Gastrocnemius medialis (tissue), 4 donors: ENCODE measurements around the gene OPRL1. TPM values are rescaled to one million over a fixed set of nuclear protein-coding genes. Genes with fewer than 3 reads are reported as not detected.

Source experiments
- ATAC-seq, 2 donors: fragments of 150-250 bp; one replicate each; pipeline ENCODE4 v1.9.1; 2016
- DNase-seq, 2 donors: peaks; one replicate each; pipeline ENCODE4 v3.0.0-alpha.2; 2019
- H3K27ac ChIP-seq, 4 donors: fragments of 200-600 bp; sonication (generic); 1 replicate in 1 of 4; 2 replicates in 3 of 4; pipeline ENCODE4 v1.5.1; 2016 to 2018; ENCODE audit warnings: mild to moderate bottlenecking in 2 of 4, moderate library complexity in 1 of 4
- H3K27me3 ChIP-seq, 3 donors: fragments of 200-600 bp; sonication (generic) in 2 of 3; 1 replicate in 1 of 3; 2 replicates in 2 of 3; pipeline versions ENCODE4 v1.5.1 to v1.6.0; 2016 to 2019; ENCODE audit warnings: mild to moderate bottlenecking in 1 of 3, moderate library complexity in 1 of 3
- H3K36me3 ChIP-seq, 2 donors: fragments of 200-600 bp; sonication (generic) in 1 of 2; one replicate each; pipeline ENCODE4 v1.5.1; 2017 to 2018
- H3K4me1 ChIP-seq, 2 donors: fragments of 200-600 bp; sonication (generic) in 1 of 2; one replicate each; pipeline ENCODE4 v1.5.1; 2016 to 2017; ENCODE audit warnings: mild to moderate bottlenecking in 2 of 2
- H3K4me3 ChIP-seq, 4 donors: fragments of 200-600 bp; sonication (generic) in 3 of 4; 1 replicate in 1 of 4; 2 replicates in 3 of 4; pipeline ENCODE4 v1.5.1; 2016 to 2019; ENCODE audit warnings: mild to moderate bottlenecking in 2 of 4
- H3K9me3 ChIP-seq, 3 donors: fragments of 200-600 bp; sonication (generic) in 2 of 3; 1 replicate in 1 of 3; 2 replicates in 2 of 3; pipeline ENCODE4 v1.5.1; 2016 to 2019
- POLR2A ChIP-seq, 2 donors: fragments of 450-650 bp; IDR thresholded peaks; one replicate each; pipeline ENCODE4 v1.6.1; 2017; ENCODE audit warnings: antibody characterized with exemption in 2 of 2, mild to moderate bottlenecking in 2 of 2, moderate library complexity in 2 of 2
- in situ Hi-C, 4 donors: fragments of 200-750 bp; cut with MboI; loops; one replicate each; pipeline versions ENCODE4 v1.15.0 to v1.8.0; 2017; ENCODE audit warnings: low sequenced_read_pairs in 4 of 4
- intact Hi-C: fragments of 100-400 bp; cut with DNase I; formaldehyde crosslinking; loops from one replicate; pipeline ENCODE4 v1.15.1; 2023; ENCODE audit warnings: low total_unique reads
- microRNA-seq, 2 donors: library from miRNA; unstranded; fragments of <30 nt; microRNA quantifications; one replicate each; pipeline ENCODE4, GENCODE V29; 2016; ENCODE audit warnings: borderline replicate concordance in 2 of 2
- total RNA-seq, 4 donors: library from RNA; depleted of rRNA; stranded (reverse); fragments of >200 nt; gene quantifications; one replicate each; pipeline versions ENCODE4 v1.1.0 to v1.2.3, GENCODE V29; 2016

The OPRL1 gene
- total RNA-seq, 4 donors from 2014 or later, result 0.10 to 0.68 (median 0.15) TPM

DNA sequence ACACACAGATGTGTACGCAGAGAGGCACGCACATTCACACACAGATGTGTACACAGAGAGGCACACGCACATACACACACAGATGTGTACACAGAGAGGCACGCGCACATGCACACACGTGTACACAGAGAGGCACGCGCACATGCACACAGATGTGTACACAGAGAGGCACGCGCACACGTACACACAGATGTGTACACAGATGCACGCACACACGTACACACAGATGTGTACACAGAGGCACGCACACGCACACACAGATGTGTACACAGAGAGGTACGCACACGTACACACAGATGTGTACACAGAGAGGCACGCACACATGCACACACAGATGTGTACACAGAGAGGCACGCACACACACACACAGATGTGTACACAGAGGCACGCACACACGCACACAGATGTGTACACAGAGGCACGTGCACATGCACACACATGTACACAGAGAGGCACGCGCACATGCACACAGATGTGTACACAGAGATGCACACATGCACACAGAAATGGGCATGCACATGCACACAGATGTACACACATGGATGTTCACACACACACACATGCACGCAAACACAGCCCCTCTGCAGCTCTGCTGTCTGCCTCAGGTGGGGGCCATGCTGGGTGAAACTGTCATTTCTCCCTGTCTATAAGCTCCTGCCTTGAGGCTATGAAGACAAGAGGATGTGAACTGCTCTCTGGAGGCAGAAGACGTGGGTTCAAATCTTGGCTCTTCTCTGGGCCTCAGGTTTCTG is 70.1 kb downstream of the OPRL1 start:
- Histone ChIP-seq H3K27me3 (peaks cover 0 to 5% (median 3%) of the 10 kb centered on the region in 3 donors), H3K27ac (no peak overlapping the region), H3K4me1 (no peaks in the 10 kb centered on the region), H3K9me3 (no peaks in the 10 kb centered on the region), H3K36me3 (no peaks in the 10 kb centered on the region), H3K4me3 (no peak overlapping the region)
- DNase-seq, result no peak
- in situ Hi-C loops, result no loop called here
- no peak for ATAC-seq
- intact Hi-C loops, result no loop called here
- no peak for TF ChIP-seq POLR2A (IDR thresholded peaks at IDR 0.05)

Small RNA genes within 50 kb of the gene (microRNA-seq; reads per million reads assigned to microRNA genes)
- 0 reads per million in 2 donors for gene MIR6813

Other genes with a start within 250 kb of the OPRL1 start
- 1 to 10 TPM; 4.3 to 7.1 (median 5.6) TPM for gene ZBTB46, start 248.8 kb upstream of the OPRL1 start, total RNA-seq
- gene ABHD16B, start 218.6 kb upstream of the OPRL1 start, total RNA-seq, result not detected
- 10 to 100 TPM; 57.7 to 92.4 (median 59.8) TPM for gene TPD52L2, start 214.8 kb upstream of the OPRL1 start, total RNA-seq
- 10 to 100 TPM; 18.5 to 26.4 (median 22.5) TPM for gene DNAJC5, start 185.0 kb upstream of the OPRL1 start, total RNA-seq
- gene UCKL1, start 123.7 kb upstream of the OPRL1 start, total RNA-seq, result 10 to 100 TPM; 22.0 to 46.4 (median 27.1) TPM
- gene ZNF512B, start 110.2 kb upstream of the OPRL1 start, total RNA-seq, result 10 to 100 TPM in 1 of 4 donors, 1 to 10 TPM in 3; 5.7 to 10.9 (median 8.8) TPM
- gene SAMD10, start 100.4 kb upstream of the OPRL1 start, total RNA-seq, result 1 to 10 TPM in 2 of 4 donors, under 1 TPM in 1, not detected in 1; 0.24 to 1.9 (median 1.0) TPM
- gene PRPF6, start 99.0 kb upstream of the OPRL1 start, total RNA-seq, result 10 to 100 TPM; 39.3 to 68.4 (median 47.7) TPM
- under 1 TPM in 3 of 4 donors, not detected in 1; 0.16 to 0.66 (median 0.33) TPM for gene C20orf204, start 43.9 kb upstream of the OPRL1 start, total RNA-seq
- gene SOX18, start 30.4 kb upstream of the OPRL1 start, total RNA-seq, result 1 to 10 TPM; 2.9 to 6.5 (median 5.6) TPM
- gene TCEA2, start 16.9 kb upstream of the OPRL1 start, total RNA-seq, result 10 to 100 TPM in 1 of 4 donors, 1 to 10 TPM in 3; 8.4 to 21.0 (median 8.8) TPM
- 1 to 10 TPM in 3 of 4 donors, under 1 TPM in 1; 0.92 to 7.7 (median 3.5) TPM for gene RGS19, start 564 bp upstream of the OPRL1 start, total RNA-seq
- not detected for gene LKAAEAR1, start 4.3 kb downstream of the OPRL1 start, total RNA-seq
- gene NPBWR2, start 27.5 kb downstream of the OPRL1 start, total RNA-seq, result not detected
- not detected for gene MYT1, start 84.4 kb downstream of the OPRL1 start, total RNA-seq
- 10 to 100 TPM; 51.3 to 96.9 (median 75.4) TPM for gene PCMTD2, start 175.7 kb downstream of the OPRL1 start, total RNA-seq